HG03521 (cell line): ENCODE measurements around the gene DDB1.
A peak's percentile ranks its signal among the peaks of the same experiment; 100 is the strongest.

Source experiments
- ATAC-seq: cut with Tn5 transposase; IDR thresholded peaks from one replicate; pipeline ENCODE4 v1.9.1; 2021; ENCODE audit warnings: mild to moderate bottlenecking, moderate library complexity; ENCODE audit not compliant: unreplicated experiment

Gene DDB1

GRCh38 chr11:61302550-61302949 lies 30.4 kb downstream of the DDB1 start:
- ATAC-seq = no peak

DNA sequence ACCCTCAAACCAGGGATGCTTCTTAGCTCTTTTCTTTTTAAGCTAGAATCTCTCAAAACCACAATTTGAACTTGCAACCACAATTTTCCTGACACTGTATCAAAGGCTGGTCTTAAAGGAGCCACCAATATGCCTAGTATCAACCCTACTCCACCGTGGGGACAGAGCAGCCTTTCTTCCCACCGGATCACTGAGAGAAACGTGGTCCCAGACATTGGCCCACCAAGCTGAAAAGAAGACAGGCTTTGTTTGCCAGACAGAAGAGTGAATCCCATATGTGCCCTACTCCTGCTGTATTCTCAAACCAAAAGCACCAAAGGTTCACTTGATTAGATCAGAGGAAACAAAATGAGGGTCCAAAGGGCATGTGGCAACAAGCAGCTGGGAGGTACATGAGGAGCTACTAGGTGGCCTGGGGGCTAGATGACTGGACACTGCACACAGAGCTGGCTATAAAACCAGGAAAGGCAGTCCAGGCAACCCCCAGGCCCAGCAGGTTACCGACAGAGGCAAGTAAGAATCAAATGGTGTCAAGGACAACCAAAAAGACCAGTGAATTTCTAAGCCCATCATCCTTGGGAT lies 34.2 kb downstream of the DDB1 start:
- no peak for ATAC-seq

GRCh38 chr11:61297746-61298145 lies 35.2 kb downstream of the DDB1 start:
- no peak for ATAC-seq

GRCh38 chr11:61297341-61297740 lies 35.6 kb downstream of the DDB1 start:
- no peak for ATAC-seq

DNA sequence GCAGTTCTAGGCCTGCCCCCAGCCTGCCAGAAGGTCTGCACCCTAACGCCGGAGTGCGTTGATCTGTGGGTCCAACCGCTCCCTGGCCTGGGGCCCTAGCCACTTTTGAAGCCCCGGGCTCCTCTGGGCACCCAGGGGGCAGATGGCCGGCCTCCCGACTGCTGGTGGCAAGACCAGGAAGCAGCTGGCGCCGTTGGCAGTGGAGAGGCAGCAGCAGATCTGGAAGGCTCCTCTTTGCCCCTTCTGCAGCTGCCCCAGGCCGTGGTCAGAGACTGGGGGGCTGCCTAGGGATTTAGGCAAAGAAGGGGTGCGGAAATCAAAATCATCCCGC lies 37.3 kb downstream of the DDB1 start:
- no peak for ATAC-seq

DNA sequence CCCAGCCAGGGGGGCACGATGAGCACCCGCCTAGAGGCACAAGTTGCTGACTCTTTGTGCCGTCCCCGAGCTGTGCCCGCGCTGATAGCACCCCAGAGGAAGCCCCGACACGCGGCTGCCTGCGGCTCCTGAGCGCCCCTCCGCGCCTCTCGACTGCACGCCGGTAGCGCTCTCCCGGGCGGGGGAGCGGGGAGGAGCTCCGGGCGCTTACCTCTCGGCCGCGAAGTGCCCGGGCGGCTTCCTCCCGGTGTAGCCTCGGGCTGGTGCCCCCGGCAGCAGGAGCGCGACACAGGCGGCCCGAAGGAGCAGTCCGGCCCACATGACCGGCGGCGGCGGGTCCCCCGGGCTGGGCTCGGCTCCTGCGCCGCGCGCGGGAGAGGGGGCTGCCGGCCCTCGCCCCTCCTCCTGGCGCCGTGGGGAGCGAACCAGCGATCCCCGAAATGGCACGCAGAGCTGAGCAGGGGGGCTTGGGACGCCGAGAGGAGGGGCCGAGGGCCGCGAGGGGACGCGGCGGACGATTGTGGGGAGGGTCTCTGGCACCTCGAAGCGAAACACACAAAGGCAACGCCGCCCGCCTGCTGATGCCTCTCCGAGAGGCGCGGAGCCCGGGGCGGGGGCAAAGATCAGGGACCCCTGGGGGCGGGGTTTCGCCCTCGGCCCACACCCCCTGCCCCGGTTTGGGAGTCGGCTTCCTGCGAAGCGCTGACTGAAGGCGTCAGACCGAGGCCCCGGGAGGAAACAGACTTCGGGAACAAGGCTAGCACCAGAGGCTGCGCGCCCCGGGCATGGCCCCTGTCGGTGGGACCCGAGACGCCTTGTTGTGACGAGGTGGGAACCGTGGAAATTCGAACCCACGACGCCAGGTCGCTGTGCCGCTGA lies 37.9 kb downstream of the DDB1 start, which contains the start of gene VWCE:
VWCE (minus strand) TSS at position 600 of the 879 bp plus-strand sequence; CDS start at position 321, 279 bp downstream.
- ATAC-seq = peak; percentile 68

DNA sequence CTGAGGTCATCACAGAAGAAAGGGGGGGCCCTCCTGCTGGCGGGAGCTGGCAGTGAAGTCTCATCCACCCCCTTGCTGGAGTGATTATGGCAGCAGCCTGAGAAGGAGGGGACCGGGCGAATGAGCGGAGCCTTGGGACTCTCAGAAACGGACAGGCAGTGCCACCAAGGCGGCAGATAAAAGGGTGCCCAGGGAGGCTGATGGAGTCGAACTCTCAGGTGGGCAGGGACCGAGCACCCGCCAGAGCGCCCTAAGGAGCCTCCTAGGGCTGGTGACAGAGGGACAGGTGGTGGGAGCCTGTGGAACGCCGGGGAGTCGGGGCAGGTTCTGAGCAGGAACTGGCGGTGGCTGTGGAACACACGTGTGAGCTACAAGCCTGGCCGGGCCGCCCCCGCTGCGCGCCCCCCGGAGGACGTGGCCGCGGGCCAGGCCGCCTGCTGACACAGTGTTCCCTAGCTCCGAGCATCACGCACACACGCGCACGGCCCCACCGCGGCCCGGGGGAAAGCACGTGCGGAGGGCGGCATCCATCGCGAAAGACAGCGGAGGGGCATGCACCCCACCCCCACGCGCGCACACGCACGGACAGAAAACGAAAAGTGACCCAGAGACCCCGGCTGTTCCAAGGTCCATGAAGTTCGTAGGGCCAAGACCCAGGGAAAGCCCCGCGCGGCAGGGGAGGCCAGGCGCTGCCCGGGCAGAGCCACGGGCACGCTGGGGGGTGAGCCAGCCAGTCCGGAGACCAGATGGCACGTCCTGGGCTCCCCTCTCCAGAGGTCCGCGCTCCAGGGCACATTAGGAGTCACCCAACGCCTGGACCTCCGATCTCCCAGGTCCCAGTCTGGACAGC lies 38.8 kb downstream of the DDB1 start:
- peak; percentile 15 for ATAC-seq

DNA sequence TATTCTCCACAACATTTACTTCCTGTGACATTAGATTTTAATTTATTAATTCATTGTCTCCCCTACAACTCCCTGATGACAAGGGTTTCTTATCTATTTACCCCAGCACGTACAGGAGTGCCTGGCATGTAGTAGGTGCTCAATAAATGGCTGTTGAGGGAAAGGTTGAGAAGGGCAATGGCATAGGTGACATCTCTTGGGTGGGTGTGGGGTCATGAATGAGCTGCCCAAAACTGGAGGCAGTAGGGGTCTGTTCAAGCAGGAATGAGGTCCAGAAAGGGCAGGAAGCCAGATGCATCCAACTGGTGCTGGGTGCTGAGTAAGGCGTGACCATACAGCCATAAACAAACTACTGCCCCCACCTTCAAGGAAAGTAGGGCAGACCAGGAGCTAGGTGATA lies 40.5 kb downstream of the DDB1 start:
- no peak for ATAC-seq

DNA sequence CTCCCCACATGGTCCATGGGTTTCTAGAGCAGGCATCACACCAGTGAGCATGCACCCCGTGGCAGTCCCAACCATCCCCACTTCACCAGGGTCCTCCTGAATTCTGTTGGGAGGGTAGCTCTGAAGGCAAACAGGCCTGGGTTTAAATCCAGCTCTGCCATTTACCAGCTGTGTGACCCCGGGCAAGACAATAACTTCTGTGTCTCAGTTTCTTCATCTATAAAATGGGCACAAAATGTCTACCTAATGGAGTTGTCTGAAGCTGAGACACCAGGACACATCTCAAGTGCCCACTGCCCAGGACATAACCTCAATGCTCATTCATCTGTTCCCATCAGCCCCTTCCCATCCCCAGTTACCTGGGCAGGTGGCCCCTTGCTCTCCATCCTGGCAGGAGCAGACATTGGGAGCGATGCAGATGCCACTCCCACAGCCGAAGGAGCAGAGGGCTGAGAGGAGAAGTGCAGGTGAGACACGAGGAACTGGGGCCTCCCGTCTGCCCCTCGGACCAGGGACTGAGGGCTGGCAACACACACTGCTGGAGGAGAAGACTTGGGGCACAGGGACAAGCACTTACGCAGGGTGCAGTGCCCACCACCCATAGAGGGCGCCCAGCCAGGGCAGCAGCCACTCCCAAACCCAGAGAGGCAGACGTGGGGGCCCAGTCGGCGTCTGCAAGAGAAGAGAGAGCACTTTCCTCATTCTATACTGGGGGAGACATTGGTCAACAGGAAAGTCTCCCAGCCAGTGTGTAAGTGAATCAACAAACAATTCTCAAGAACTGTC lies 41.8 kb downstream of the DDB1 start:
- no peak for ATAC-seq

- ATAC-seq = no peak
Measured at GRCh38 chr11:61287338-61287977, 45.4 kb downstream of the DDB1 start.

DNA sequence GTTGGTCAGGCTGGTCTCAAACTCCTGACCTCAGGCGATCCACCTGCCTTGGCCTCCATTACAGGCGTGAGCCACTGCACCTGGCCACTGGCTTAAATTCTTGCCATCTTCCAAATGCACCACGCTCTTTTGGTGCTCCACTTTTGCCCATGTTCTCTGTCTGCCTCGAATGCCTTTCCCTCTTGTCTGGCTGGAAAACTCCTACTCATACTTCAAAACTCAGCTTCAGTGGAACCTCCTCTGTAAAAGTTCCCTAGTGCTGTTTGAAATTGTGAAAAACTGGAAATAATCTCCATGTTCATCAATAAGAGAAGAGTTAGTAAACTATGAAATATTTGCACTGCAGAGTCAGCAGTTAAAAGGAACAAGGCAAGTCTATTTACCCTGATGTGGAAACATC lies 49.3 kb downstream of the DDB1 start:
- no peak for ATAC-seq

DNA sequence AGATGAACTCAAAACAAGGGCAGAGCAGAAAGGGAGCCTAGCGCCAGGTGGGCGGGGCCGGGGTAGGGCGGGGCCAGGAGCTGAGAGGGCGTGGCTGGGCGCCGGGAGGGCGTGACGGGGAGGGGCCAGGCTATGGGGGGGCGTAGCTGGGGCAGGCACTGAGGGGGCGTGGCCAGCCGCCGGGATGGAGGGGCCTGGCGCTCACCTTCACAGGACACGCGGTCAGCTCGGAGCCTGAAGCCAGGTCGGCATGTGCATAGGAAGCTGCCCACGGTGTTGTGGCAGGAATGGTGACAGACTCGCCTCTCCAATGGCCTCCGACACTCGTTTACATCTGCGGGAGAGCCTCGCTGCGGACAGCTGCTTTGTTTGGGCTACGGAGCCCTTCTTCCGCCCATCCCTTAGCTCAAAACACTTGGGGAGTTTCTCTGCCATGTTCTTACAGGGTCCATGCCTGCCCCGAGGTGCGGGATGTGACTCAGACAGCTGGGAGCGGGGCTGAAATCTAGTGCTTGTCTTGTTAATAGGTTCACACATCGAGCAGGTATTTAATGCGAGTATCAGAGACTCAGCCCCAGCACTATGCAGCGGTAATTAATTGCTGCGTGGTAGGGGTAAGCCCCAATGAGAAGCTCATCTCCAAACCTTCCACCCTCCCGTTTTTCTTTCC lies 51.2 kb downstream of the DDB1 start:
- ATAC-seq = no peak

DNA sequence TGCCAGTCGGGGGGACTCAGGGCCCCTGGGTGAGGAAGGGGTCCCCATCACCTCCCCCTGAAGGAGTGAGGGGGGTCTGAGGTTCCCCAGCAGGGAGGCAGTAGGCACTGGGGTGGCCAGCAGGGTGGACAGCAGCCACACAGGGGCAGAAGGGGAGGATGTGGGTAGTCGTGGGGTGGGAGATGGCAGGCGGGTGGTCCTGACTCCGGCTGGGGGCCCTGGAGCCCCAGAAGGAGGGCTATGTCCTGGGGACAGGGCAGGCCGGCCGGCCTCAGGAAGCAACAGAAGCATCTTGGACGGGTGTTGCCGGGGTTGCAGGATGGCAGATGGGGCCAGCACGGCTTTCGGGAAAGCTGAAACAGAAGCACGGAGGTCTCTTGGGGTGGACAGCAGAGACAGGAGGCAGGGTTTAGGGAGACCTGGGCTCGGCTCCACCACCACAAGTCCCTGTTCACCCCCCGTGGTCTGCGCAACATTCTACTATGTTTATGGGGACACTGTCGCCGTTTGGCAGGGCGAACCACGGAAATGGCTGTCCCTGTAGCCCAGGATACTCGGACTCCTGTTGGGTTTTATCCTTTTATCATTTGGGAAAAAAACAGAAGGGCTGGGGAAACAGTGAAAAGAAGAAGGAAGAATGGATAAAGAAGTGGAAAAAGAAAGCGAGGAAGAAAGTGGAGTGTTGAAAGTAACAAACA lies 51.9 kb downstream of the DDB1 start:
- no peak for ATAC-seq

- ATAC-seq = no peak
Measured at GRCh38 chr11:61279934-61280659, 52.8 kb downstream of the DDB1 start.

- ATAC-seq = no peak
Measured at GRCh38 chr11:61278001-61278470, 54.9 kb downstream of the DDB1 start.

DNA sequence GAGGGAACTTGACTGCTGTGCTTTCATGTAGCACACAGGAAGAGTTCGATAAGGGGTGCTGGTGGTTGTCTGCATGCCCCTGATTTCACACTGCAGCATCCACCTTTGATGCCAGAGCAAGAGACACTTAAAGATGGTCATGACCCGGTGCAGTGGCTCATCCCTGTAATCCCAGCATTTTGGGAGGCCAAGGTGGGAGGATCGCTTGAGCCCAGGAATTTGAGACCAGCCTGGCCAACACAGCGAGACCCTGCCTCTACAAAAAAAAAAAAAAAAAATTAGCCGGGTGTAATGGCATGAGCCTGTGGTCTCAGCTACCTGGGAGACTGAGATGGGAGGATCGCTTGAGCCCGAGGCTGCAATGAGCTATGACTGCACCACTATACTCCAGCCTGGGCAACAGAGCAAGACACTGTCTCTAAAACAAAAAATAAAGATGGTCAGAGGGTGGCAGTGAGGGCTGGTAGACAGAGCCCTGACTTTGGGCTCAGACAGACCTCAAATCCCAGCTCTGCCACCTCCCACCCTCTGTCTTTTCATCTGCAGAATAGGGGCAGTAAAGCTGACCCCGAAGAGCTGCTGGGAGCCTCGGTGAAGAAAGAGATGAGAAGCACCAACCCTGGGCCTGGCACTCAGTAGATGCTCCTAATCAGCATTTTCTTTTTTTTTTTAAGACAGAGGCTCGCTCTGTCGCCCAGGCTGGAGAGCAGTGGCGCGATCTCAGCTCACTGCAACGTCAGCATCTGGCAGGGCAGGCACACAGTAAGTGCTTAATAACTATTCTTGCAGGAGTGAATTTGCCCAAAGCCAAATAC lies 55.5 kb downstream of the DDB1 start:
- ATAC-seq = no peak

DNA sequence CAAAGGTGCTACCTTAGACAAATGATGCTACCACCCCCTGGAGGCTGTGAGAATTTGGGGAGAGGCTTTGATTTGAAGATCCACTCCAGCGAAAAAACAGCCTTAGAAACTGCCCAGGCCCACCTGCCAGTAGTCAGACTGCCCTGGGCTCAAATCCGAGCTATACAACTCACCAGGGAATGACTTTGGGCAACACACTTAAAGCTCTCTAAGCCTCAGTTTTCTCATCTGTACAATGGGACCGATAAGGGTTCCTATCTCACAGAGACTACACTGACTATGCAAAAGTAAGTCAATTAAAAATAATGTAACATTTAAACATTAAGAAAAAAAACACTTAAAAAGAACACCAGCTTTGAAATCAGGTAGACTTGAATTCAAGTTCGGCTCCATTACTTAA lies 57.7 kb downstream of the DDB1 start:
- ATAC-seq = no peak

DNA sequence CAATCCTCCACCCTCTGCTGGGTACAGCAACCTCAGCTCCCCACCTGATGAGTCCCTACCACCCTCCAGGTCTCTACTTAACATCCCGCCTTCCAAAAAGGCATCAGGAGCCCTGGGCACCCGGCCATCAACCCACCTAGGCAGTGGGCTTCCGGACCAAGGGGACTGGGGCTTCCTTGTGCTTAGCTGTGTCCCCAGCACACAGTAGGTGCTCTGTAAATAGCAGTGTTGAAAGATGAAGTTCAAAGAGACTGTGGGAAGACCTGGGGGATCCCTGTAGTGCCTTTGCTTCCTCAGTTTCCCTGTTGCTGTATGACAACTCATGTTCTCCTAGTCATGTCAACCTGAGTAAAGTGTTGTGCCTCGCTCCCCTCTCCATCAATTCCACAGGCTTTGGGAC lies 58.8 kb downstream of the DDB1 start:
- ATAC-seq = no peak
